BJ (cell line): ENCODE measurements around the gene MAGOH. TPM values are rescaled to one million over a fixed set of nuclear protein-coding genes. Genes with fewer than 3 reads are reported as not detected.

Experiments
- CTCF ChIA-PET: fragments of 350-600 bp; formaldehyde crosslinking; extraction: SDS; loops from one replicate; lab custom pipeline; 2021; ENCODE audit warnings: antibody characterized with exemption, inconsistent platforms; lab: Yijun Ruan, JAX
- POLR2A ChIA-PET: fragments of 300-600 bp; sonication (Branson Sonifier 250); formaldehyde crosslinking; extraction: SDS; loops from one replicate; lab custom pipeline; 2021; ENCODE audit warnings: antibody characterized with exemption; lab: Charles Lee
- DNase-seq: peaks from one replicate; pipeline ENCODE4 v3.0.0-alpha.2; 2011; ENCODE audit warnings: low read depth
- H3K27me3 ChIP-seq: 2 replicates; pipeline ENCODE4 v1.6.0; 2011; ENCODE audit warnings: low read length; ENCODE audit not compliant: control insufficient read depth, insufficient read depth
- H3K36me3 ChIP-seq: 2 replicates; pipeline ENCODE4 v1.5.1; 2011; ENCODE audit warnings: low read length; ENCODE audit not compliant: control insufficient read depth, insufficient read depth
- H3K4me3 ChIP-seq: 2 replicates; pipeline ENCODE4 v1.5.1; 2011; ENCODE audit warnings: low read depth, mild to moderate bottlenecking, control low read depth, low read length
- polyA plus RNA-seq: library from polyadenylated mRNA; depleted of rRNA; stranded (reverse); fragments of >200 nt; gene quantifications from 2 replicates; pipeline ENCODE4 v1.2.3, GENCODE V29; 2011
- TF ChIP-seq, protein P1 (sequence below): IDR thresholded peaks from 2 replicates; pipeline ENCODE4 v1.5.1; 2011; ENCODE audit warnings: low read depth, mild to moderate bottlenecking, control low read depth, inconsistent platforms, low read length, moderate library complexity; ENCODE audit not compliant: insufficient read depth

Gene MAGOH
- polyA plus RNA-seq, 1 experiment = 3.9 TPM

- CTCF ChIA-PET = no interaction called here
- Histone ChIP-seq H3K36me3 (peaks cover 8% of the 10 kb centered on the region), H3K4me3 (no peak overlapping the region), H3K27me3 (no peaks in the 10 kb centered on the region)
- no peak for DNase-seq
- TF ChIP-seq, protein P1, sequence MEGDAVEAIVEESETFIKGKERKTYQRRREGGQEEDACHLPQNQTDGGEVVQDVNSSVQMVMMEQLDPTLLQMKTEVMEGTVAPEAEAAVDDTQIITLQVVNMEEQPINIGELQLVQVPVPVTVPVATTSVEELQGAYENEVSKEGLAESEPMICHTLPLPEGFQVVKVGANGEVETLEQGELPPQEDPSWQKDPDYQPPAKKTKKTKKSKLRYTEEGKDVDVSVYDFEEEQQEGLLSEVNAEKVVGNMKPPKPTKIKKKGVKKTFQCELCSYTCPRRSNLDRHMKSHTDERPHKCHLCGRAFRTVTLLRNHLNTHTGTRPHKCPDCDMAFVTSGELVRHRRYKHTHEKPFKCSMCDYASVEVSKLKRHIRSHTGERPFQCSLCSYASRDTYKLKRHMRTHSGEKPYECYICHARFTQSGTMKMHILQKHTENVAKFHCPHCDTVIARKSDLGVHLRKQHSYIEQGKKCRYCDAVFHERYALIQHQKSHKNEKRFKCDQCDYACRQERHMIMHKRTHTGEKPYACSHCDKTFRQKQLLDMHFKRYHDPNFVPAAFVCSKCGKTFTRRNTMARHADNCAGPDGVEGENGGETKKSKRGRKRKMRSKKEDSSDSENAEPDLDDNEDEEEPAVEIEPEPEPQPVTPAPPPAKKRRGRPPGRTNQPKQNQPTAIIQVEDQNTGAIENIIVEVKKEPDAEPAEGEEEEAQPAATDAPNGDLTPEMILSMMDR = no peak
- POLR2A ChIA-PET = no interaction called here
Measured at GRCh38 chr1:53218201-53218600, 20.1 kb downstream of the MAGOH start.

GRCh38 chr1:53214376-53214940 is 23.9 kb downstream of the MAGOH start:
- CTCF ChIA-PET = interaction anchor here (0.8 kb wide), 1 partner anchor 28 kb away, joined by 3 read pairs; no protein-coding TSS in a partner anchor
- POLR2A ChIA-PET = interaction anchor here (0.5 kb wide), 1 partner anchor 1529 kb away, joined by 4 read pairs; no protein-coding TSS in a partner anchor
- H3K36me3 ChIP-seq = peaks cover 22% of the 10 kb centered on the region

DNA sequence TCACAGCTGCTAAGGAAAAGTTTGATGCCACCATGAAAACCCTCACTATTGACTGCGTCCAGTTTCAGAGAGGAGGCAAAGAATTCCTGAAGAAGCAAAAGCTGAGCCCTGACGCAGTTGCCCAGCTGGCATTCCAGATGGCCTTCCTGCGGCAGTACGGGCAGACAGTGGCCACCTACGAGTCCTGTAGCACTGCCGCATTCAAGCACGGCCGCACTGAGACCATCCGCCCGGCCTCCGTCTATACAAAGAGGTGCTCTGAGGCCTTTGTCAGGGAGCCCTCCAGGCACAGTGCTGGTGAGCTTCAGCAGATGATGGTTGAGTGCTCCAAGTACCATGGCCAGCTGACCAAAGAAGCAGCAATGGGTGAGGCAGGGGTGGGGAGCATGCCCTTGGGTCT is 27.4 kb downstream of the MAGOH start:
- H3K36me3 ChIP-seq = peaks cover 23% of the 10 kb centered on the region
- H3K27me3 ChIP-seq = no peaks in the 10 kb centered on the region
- TF ChIP-seq, protein P1 = no peak
- ChIA-PET CTCF (no interaction called here), POLR2A (no interaction called here)
- H3K4me3 ChIP-seq = no peak overlapping the region
- no peak for DNase-seq

More at GRCh38 chr1:53214376-53214940, 23.9 kb downstream of the MAGOH start:
- H3K27me3 ChIP-seq = no peaks in the 10 kb centered on the region
- H3K4me3 ChIP-seq = no peak overlapping the region
- DNase-seq = no peak
- TF ChIP-seq, protein P1 = no peak

DNA sequence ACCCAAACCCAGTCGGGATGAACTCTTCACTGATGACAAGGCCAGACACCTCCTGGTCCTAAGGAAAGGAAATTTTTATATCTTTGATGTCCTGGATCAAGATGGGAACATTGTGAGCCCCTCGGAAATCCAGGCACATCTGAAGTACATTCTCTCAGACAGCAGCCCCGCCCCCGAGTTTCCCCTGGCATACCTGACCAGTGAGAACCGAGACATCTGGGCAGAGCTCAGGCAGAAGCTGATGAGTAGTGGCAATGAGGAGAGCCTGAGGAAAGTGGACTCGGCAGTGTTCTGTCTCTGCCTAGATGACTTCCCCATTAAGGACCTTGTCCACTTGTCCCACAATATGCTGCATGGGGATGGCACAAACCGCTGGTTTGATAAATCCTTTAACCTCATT is 28.0 kb downstream of the MAGOH start:
- ChIA-PET POLR2A (no interaction called here), CTCF (no interaction called here)
- DNase-seq = no peak
- H3K36me3 ChIP-seq = peaks cover 22% of the 10 kb centered on the region
- H3K27me3 ChIP-seq = no peaks in the 10 kb centered on the region
- no peak overlapping the region for H3K4me3 ChIP-seq
- TF ChIP-seq, protein P1 = no peak

- TF ChIP-seq, protein P1 = no peak
- Histone ChIP-seq H3K36me3 (peaks cover 20% of the 10 kb centered on the region), H3K27me3 (no peaks in the 10 kb centered on the region), H3K4me3 (no peak overlapping the region)
- DNase-seq = no peak
- POLR2A ChIA-PET = no interaction called here
- CTCF ChIA-PET = no interaction called here
Measured at GRCh38 chr1:53207726-53208125, 30.6 kb downstream of the MAGOH start.
